ENCODE results near the gene PGM5.

- no peak for TF ChIP-seq CTCF (IDR thresholded peaks at IDR 0.05; ENCODE audit: extremely low read depth in 1 of 2, insufficient read depth in 1 of 2, low read depth in 1 of 2, low read length in 2 of 2)
- no peak for TF ChIP-seq JUN (IDR thresholded peaks at IDR 0.05; ENCODE audit: borderline replicate concordance, insufficient read depth, insufficient read length, low read depth)
- TF ChIP-seq FOS (IDR thresholded peaks at IDR 0.05; ENCODE audit: borderline replicate concordance, insufficient read depth, low read length), result no peak
These were observed 136.4 kb downstream of the PGM5 start for GRCh38 chr9:68492806-68493205.
